Transverse colon (tissue), 3 donors: ENCODE measurements around the gene ZMAT3.

Experiments
- CTCF ChIP-seq, 5 experiments: fragments of 200-600 bp in 3 of 5; fragments of 450-650 bp in 2 of 5; sonication (generic) in 3 of 5; IDR thresholded peaks; 1 replicate in 2 of 5; 2 replicates in 3 of 5; pipeline ENCODE4 v1.5.1; 2016 to 2017; ENCODE audit warnings: antibody characterized with exemption in 5 of 5, inconsistent platforms in 3 of 5, mild to moderate bottlenecking in 2 of 5, moderate library complexity in 1 of 5
- POLR2A ChIP-seq: fragments of 450-650 bp; IDR thresholded peaks from one replicate; pipeline ENCODE4 v1.6.1; 2016; ENCODE audit warnings: antibody characterized with exemption, mild to moderate bottlenecking, moderate library complexity

GRCh38 chr3:179038216-179038898 lies 33.3 kb downstream of the ZMAT3 start:
- no peak for TF ChIP-seq CTCF (IDR thresholded peaks at IDR 0.05)
- no peak for TF ChIP-seq POLR2A
